ENCODE data around the gene WEE2. TPM values are rescaled to one million over a fixed set of nuclear protein-coding genes. Genes with fewer than 3 reads are reported as not detected.
A peak's percentile ranks its signal among the peaks of the same experiment; 100 is the strongest.

WEE2 gene
- total and polyA plus RNA-seq, 3 experiments from 2014 or later: not detected

DNA sequence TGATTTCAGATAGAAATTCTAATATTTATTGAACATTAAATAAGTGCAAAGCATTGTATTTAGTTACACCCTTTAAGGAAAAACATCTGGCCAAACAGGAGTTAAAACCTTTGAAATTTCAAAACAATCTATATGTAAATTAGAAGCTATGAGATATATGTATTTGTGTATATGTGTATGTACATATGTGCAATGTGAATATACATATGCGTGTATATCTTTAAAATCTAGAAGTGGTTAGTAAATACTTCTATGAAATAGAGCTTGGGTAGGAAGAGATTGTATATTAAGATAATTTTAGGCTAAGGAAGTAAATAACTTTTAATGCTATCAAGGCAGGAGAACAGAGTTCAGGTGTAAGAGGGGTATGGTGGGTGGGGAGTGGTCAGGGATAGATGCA is 9.3 kb downstream of the WEE2 start:
- Mint-ChIP-seq H3K9me3 (no peaks in the 10 kb centered on the region), H3K4me1 (no peaks in the 10 kb centered on the region), H3K4me3 (no peak overlapping the region), H3K36me3 (peaks cover 0 to 6% (median 0%) of the 10 kb centered on the region in 3 donors), H3K27me3 (peaks cover 0 to 2% of the 10 kb centered on the region in 2 donors), H3K27ac (no peak overlapping the region)
- DNase-seq: no peak
- no peak overlapping the region for H3K27ac ChIP-seq (ENCODE audit: low read depth, low read length)
- no peaks in the 10 kb centered on the region for H3K36me3 ChIP-seq (ENCODE audit: insufficient read depth, low read length)
- H3K27me3 ChIP-seq (ENCODE audit: insufficient read depth, low read length, poor library complexity, severe bottlenecking): no peaks in the 10 kb centered on the region
- ChIA-PET CTCF (interaction anchor here (0.5 to 1.3 kb wide), 3 partner anchors 13 to 185 kb away, joined by 3 to 5 read pairs (median 3); partner anchors contain the start of gene SSBP1), POLR2A (no interaction called here)
- H3K4me3 ChIP-seq (ENCODE audit: low read length): no peak overlapping the region
- no peaks in the 10 kb centered on the region for H3K9me3 ChIP-seq (ENCODE audit: low read length)
- H3K4me1 ChIP-seq (ENCODE audit: insufficient read depth, low read length): no peaks in the 10 kb centered on the region

DNA sequence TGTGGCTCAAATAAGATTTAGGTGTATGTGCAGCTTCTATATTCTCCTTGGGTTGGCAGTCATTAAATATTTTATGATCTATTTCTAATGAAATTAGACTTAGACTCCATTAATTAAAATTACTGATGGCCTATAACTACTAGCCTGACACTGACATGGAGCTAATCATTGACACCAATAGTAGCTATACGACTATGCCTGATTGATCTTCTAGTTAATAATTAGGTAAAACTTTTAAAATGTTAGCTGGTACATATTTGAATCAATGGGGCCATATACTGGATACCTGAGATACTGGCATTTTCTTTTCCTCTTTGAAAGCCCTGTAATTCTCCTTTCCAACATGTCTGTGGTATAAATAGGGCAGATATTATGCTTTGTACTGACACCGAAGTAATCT is 14.4 kb downstream of the WEE2 start:
- Histone ChIP-seq H3K27ac (ENCODE audit: low read depth, low read length) (no peak overlapping the region), H3K4me3 (ENCODE audit: low read length) (no peak overlapping the region), H3K27me3 (ENCODE audit: insufficient read depth, low read length, poor library complexity, severe bottlenecking) (no peaks in the 10 kb centered on the region), H3K4me1 (ENCODE audit: insufficient read depth, low read length) (no peaks in the 10 kb centered on the region), H3K9me3 (ENCODE audit: low read length) (no peaks in the 10 kb centered on the region), H3K36me3 (ENCODE audit: insufficient read depth, low read length) (no peaks in the 10 kb centered on the region)
- Mint-ChIP-seq H3K27me3 (peaks cover 0 to 2% of the 10 kb centered on the region in 2 donors), H3K36me3 (peaks cover 0 to 9% (median 0%) of the 10 kb centered on the region in 3 donors), H3K4me3 (no peak overlapping the region), H3K27ac (no peak overlapping the region), H3K9me3 (no peaks in the 10 kb centered on the region), H3K4me1 (no peaks in the 10 kb centered on the region)
- POLR2A ChIA-PET: no interaction called here
- CTCF ChIA-PET: no interaction called here
- no peak for DNase-seq

DNA sequence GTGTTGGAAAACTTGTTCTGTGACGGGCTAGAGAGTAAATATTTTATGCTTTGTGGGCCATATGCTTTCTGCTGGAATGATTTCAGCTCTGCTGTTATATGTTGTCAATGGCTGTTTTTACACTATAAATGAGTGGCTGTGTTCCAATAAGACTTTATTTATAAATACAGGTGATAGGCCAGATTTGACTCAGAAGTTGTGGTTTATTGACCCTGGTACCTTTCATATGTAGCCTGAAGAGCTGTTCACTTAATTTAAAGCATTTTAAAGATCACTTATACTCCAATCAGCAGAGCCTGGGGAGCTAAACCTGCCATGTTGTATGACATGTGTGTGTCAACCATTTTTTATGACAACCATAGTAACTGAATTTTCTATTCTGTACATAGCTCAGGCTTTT is 20.9 kb downstream of the WEE2 start:
- no peaks in the 10 kb centered on the region for H3K27me3 ChIP-seq (ENCODE audit: insufficient read depth, low read length, poor library complexity, severe bottlenecking)
- no peaks in the 10 kb centered on the region for H3K4me1 ChIP-seq (ENCODE audit: insufficient read depth, low read length)
- ChIA-PET POLR2A (no interaction called here), CTCF (interaction anchor here (1.0 to 2.8 kb wide), 2 partner anchors 9 to 75 kb away, joined by 3 to 19 read pairs; partner anchors contain the start of gene SSBP1)
- peaks cover 0 to 1% of the 10 kb centered on the region in 2 donors for H3K27me3 Mint-ChIP-seq
- no peak overlapping the region for H3K27ac Mint-ChIP-seq
- H3K36me3 Mint-ChIP-seq: peaks cover 0 to 5% (median 0%) of the 10 kb centered on the region in 3 donors
- H3K9me3 ChIP-seq (ENCODE audit: low read length): no peaks in the 10 kb centered on the region
- DNase-seq: no peak
- no peak overlapping the region for H3K4me3 Mint-ChIP-seq
- H3K36me3 ChIP-seq (ENCODE audit: insufficient read depth, low read length): no peaks in the 10 kb centered on the region
- no peaks in the 10 kb centered on the region for H3K9me3 Mint-ChIP-seq
- no peak overlapping the region for H3K27ac ChIP-seq (ENCODE audit: low read depth, low read length)
- no peak overlapping the region for H3K4me3 ChIP-seq (ENCODE audit: low read length)
- H3K4me1 Mint-ChIP-seq: no peaks in the 10 kb centered on the region

DNA sequence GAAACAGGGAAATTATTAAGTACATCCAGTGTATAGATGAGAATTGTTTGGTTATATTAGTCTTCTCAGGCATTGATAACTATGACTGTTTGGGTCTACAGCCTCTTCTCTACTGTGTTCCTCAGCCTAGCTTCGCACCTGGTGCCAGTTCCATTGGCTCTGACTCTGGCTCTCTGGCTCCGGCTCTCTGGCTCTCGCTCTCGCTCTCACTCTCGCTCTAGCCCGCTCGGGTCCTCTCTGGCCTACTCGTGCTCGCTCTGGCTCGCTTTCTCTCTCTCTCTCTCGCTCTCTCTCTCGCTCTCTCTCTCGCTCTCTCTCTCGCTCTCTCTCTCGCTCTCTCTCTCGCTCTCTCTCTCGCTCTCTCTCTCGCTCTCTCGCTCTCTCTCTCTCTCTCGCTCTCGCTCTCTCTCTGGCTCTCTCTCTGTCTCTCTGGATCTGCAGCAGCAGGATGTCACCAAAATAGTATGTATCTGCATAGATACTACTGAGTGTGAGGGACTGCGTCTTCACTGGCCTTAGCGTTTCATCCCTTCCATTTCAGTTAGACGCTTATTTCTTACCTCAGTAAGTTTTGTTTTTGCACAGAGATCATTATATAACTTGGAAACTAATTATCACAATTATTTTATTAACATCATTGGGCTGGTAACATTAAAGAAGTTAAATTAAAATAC is 23.5 kb downstream of the WEE2 start:
- peaks cover 0 to 1% of the 10 kb centered on the region in 2 donors for H3K27me3 Mint-ChIP-seq
- CTCF ChIA-PET: no interaction called here
- no peaks in the 10 kb centered on the region for H3K9me3 Mint-ChIP-seq
- POLR2A ChIA-PET: no interaction called here
- Histone ChIP-seq H3K36me3 (ENCODE audit: insufficient read depth, low read length) (no peaks in the 10 kb centered on the region), H3K27me3 (ENCODE audit: insufficient read depth, low read length, poor library complexity, severe bottlenecking) (no peaks in the 10 kb centered on the region), H3K4me3 (ENCODE audit: low read length) (no peak overlapping the region), H3K27ac (ENCODE audit: low read depth, low read length) (no peak overlapping the region), H3K9me3 (ENCODE audit: low read length) (no peaks in the 10 kb centered on the region), H3K4me1 (ENCODE audit: insufficient read depth, low read length) (no peaks in the 10 kb centered on the region)
- no peak overlapping the region for H3K4me3 Mint-ChIP-seq
- no peak for DNase-seq
- H3K36me3 Mint-ChIP-seq: peaks cover 0 to 1% (median 0%) of the 10 kb centered on the region in 3 donors
- H3K4me1 Mint-ChIP-seq: peaks cover 0 to 6% (median 6%) of the 10 kb centered on the region in 3 donors
- H3K27ac Mint-ChIP-seq: peak overlapping the region in 1 of 8 donors; percentile 33

DNA sequence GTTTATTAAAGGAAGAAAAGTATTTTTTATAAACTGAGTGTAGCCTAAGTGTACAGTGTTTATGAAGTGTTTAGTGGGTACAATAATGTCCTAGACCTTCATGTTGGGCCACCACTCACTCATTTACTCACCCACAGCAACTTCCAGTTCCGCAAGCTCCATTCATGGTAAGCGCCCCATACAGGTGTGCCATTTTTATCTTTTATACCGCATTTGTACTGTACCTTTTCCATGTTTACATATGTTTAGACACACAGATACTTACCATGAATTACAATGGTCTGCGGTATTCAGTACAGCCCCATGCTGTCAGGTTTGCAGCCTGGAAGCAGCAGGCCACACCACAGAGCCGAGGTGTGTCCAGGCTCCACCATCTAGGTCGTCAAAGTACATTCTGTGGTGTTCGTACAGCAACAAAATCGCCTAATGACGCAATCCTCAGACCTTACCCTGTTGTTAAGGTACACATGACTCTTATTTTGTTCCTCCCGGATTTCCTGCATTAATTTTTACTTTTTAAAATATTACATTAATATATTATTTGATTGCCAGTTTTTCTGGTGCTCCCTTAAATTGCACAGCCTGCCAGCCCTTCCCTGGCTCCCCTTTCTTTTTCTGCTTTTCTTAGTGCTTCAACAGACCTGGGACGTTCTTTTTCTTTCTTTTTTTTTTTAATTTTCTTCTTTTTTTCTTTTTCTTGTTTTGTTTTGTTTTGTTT is 29.1 kb downstream of the WEE2 start:
- Mint-ChIP-seq H3K36me3 (peaks cover 0 to 34% (median 11%) of the 10 kb centered on the region in 3 donors), H3K27ac (peak overlapping the region; percentile 88 to 99 (median 98)), H3K27me3 (no peaks in the 10 kb centered on the region), H3K9me3 (no peaks in the 10 kb centered on the region), H3K4me3 (peak overlapping the region; percentile 93 to 99 (median 98)), H3K4me1 (peaks cover 40 to 61% (median 58%) of the 10 kb centered on the region in 3 donors)
- peak; percentile 6 to 47 (median 34) for DNase-seq
- ChIA-PET CTCF (interaction anchor here (0.6 to 3.2 kb wide), 30 partner anchors 8 to 1740 kb away, joined by 3 to 34 read pairs (median 4); partner anchors contain the start of genes AGK, DENND11, MRPS33 and TAS2R4), POLR2A (interaction anchor here (1.3 to 1.4 kb wide), 2 partner anchors 36 to 83 kb away, joined by 5 to 22 read pairs; partner anchors contain the start of gene DENND11)
- Histone ChIP-seq H3K36me3 (ENCODE audit: insufficient read depth, low read length) (peaks cover 25% of the 10 kb centered on the region), H3K4me1 (ENCODE audit: insufficient read depth, low read length) (peaks cover 33% of the 10 kb centered on the region), H3K4me3 (ENCODE audit: low read length) (peak overlapping the region; percentile 67), H3K9me3 (ENCODE audit: low read length) (no peaks in the 10 kb centered on the region), H3K27me3 (ENCODE audit: insufficient read depth, low read length, poor library complexity, severe bottlenecking) (no peaks in the 10 kb centered on the region), H3K27ac (ENCODE audit: low read depth, low read length) (peak overlapping the region; percentile 85)

DNA sequence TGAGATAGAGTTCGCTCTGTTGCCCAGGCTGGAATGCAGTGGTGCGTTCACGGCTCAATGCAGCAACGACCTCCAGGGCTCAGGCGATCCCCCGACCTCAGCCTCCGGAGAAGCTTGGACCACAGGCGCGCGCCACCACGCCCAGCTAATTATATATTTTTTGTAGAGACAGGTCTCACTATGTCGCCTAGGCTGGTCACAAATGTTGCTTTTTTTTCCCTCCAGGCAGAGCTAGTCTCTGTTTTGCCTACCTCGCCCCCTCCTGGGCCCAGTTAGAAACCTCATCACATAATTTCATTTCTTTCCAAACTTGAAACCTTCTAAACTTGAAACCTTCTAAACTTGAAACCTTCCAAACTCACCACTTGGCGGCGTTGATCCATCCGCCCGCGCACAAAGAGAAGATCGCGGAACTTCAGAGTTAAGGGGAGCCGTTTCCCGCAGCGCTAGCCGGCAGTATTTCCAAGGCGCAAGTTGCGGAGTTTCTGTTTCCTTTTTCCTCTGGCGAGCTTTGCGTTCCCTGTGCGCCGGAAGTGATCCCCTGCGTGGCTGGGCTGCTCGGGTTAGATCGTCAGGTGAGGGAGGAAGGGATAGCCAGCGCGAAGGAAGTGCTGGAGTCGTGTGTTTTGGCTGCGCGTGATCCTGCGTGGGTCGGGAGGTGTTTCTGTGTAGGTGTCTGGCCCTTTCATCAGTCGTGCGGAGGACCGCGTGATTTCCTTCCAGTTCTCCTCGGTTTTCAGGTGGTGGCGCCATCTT is 29.9 kb downstream of the WEE2 start, which contains the start of gene SSBP1:
TSS of gene SSBP1 (plus strand) at position 523 of the 756 bp plus-strand sequence. CDS start 809 bp downstream, outside the sequence.
- ChIA-PET CTCF (interaction anchor here (0.6 to 3.2 kb wide), 33 partner anchors 9 to 1740 kb away, joined by 3 to 34 read pairs (median 4); partner anchors contain the start of genes AGK, DENND11, MRPS33 and TAS2R4), POLR2A (interaction anchor here (0.6 to 1.5 kb wide), 5 partner anchors 30 to 723 kb away, joined by 4 to 22 read pairs (median 7); partner anchors contain the start of genes AGK, DENND11, MRPS33 and WEE2)
- Mint-ChIP-seq H3K4me3 (peak within 1 kb of the TSS; percentile 93 to 99 (median 98)), H3K9me3 (no peaks in the 10 kb centered on the region), H3K36me3 (peaks cover 0 to 42% (median 15%) of the 10 kb centered on the region in 3 donors), H3K4me1 (peaks cover 42 to 66% (median 63%) of the 10 kb centered on the region in 3 donors), H3K27ac (peak within 1 kb of the TSS; percentile 88 to 99 (median 98)), H3K27me3 (no peaks in the 10 kb centered on the region)
- Histone ChIP-seq H3K27ac (ENCODE audit: low read depth, low read length) (peak within 1 kb of the TSS; percentile 85), H3K36me3 (ENCODE audit: insufficient read depth, low read length) (peaks cover 31% of the 10 kb centered on the region), H3K9me3 (ENCODE audit: low read length) (no peaks in the 10 kb centered on the region), H3K4me3 (ENCODE audit: low read length) (peak within 1 kb of the TSS; percentile 76), H3K27me3 (ENCODE audit: insufficient read depth, low read length, poor library complexity, severe bottlenecking) (no peaks in the 10 kb centered on the region), H3K4me1 (ENCODE audit: insufficient read depth, low read length) (peaks cover 33% of the 10 kb centered on the region)
- peak; percentile 80 to 93 (median 92) for DNase-seq

DNA sequence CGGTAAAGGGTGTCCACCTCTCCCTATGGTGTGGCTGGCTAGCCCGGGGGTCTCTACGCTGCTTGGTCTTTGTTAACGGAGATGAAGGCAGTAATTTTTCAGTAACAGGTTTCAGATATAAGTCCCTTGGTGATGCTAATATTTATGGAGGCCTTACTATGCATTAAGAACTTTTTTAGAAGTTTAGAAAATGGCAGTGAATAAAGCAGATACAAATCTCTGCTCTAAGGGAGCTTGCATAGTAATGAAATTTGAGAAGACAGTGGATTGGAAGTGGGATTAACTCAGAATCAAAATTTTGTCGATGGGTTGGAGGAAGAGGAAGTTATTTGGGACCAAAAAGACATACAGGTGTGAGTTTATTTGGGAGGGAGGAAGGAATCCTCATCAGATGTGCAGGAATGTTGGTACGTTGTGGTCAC is 30.4 kb downstream of the WEE2 start:
- Histone ChIP-seq H3K36me3 (ENCODE audit: insufficient read depth, low read length) (peaks cover 37% of the 10 kb centered on the region), H3K9me3 (ENCODE audit: low read length) (no peaks in the 10 kb centered on the region), H3K4me3 (ENCODE audit: low read length) (peak overlapping the region; percentile 76), H3K4me1 (ENCODE audit: insufficient read depth, low read length) (peaks cover 33% of the 10 kb centered on the region), H3K27ac (ENCODE audit: low read depth, low read length) (peak overlapping the region; percentile 85), H3K27me3 (ENCODE audit: insufficient read depth, low read length, poor library complexity, severe bottlenecking) (no peaks in the 10 kb centered on the region)
- no peaks in the 10 kb centered on the region for H3K27me3 Mint-ChIP-seq
- no peaks in the 10 kb centered on the region for H3K9me3 Mint-ChIP-seq
- H3K27ac Mint-ChIP-seq: peak overlapping the region; percentile 88 to 99 (median 98)
- POLR2A ChIA-PET: interaction anchor here (1.0 to 1.5 kb wide), 4 partner anchors 37 to 724 kb away, joined by 5 to 22 read pairs (median 8); partner anchors contain the start of genes AGK, DENND11 and MRPS33
- H3K4me1 Mint-ChIP-seq: peaks cover 45 to 71% (median 66%) of the 10 kb centered on the region in 3 donors
- DNase-seq: no peak
- CTCF ChIA-PET: interaction anchor here (0.8 to 3.2 kb wide), 25 partner anchors 10 to 727 kb away, joined by 3 to 34 read pairs (median 5); partner anchors contain the start of genes AGK, DENND11, MRPS33 and TAS2R4
- peak overlapping the region; percentile 93 to 99 (median 98) for H3K4me3 Mint-ChIP-seq
- peaks cover 4 to 48% (median 17%) of the 10 kb centered on the region in 3 donors for H3K36me3 Mint-ChIP-seq

Data from CD8-positive, alpha-beta memory T cell (primary cell).